Measurements from ENCODE around the gene NBR1.
"Not testable (repeated sequence)": the region's sequence is repeated elsewhere in the genome, so short reads cannot be mapped to it uniquely, and the experiment has no call there.

Gene NBR1

DNA sequence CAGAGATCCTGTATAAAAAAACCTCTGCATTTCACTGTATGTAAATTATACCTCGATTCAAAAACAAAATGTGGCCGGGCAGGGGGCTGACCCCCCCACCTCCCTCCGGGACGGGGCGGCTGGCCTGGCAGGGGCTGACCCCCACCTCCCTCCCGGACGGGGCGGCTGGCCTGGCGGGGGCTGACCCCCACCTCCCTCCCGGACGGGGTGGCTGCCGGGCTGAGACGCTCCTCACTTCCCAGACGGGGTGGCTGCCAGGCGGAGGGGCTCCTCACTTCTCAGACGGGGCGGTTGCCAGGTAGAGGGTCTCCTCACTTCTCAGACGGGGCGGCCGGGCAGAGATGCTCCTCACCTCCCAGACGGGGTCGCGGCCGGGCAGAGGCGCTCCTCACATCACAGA is 11.8 kb upstream of the NBR1 start:
- not testable (repeated sequence) for DNase-seq (ENCODE audit: low spot score)

DNA sequence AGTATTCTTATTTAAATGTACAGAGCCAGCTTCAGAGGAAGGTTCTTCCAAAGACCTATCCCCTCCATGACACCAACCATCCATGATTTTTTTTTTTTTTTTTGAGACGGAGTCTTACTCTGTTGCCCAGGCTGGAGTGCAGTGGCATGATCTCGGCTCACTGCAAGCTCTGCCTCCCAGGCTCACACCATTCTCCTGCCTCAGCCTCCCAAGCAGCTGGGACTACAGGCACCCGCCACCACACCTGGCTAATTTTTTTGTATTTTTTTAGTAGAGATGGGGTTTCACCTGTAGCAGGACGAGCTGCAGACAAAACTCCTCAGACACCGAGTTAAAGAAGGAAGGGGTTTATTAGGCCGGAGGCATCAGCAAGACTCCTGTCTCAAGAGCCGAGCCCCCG is 11.1 kb upstream of the NBR1 start:
- not testable (repeated sequence) for DNase-seq (ENCODE audit: low spot score)

DNA sequence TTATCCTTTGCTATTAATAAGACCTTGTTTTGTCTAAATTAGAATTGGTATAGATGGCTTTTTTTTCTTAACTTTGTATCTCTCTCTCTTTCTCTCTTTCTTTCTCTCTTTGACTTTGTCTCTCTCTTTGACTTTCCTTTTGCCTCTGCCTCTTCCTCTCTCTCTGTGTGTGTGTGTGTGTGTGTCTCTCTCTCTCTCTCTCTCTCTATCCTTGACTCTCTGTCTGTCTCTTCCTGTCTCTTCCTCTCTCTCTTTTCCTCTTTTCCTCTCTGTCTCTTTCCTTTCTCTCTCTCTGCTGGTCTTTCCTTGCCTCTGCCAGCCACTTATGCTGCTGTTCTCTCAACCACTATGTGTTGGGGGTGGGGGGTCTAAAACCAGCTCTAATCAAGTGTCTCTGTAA is 5.0 kb upstream of the NBR1 start:
- not testable (repeated sequence) for DNase-seq (ENCODE audit: low spot score)

DNA sequence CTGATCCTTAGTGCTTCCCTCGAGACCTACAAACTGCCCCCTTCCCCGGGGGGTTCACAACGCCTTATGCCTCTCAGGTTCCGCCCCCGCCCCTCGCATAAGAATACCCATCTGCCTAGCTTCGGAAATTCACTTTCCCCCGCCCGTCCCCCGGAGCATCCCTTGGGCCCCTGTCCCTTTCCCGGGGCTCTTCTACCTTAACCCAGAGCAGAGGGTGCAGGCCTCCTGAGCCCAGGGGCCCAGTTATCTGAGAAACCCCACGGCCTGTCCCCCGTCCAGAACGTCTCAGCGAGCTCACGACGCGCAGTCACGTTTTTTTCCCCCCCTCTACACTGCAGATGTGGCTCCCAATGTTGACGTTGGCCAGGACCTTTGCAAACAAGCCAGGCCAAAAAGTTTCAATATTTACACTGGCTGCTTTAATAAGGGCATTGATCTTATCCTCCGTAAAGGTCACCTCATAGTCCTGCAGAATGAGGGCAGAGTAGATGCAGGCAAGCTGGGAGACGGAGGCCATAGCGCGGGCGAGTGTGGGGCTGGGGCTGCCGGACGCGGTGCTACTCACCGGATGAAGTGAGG is 1.4 kb upstream of the NBR1 start:
- peak; percentile 2 for DNase-seq (ENCODE audit: low spot score)

DNA sequence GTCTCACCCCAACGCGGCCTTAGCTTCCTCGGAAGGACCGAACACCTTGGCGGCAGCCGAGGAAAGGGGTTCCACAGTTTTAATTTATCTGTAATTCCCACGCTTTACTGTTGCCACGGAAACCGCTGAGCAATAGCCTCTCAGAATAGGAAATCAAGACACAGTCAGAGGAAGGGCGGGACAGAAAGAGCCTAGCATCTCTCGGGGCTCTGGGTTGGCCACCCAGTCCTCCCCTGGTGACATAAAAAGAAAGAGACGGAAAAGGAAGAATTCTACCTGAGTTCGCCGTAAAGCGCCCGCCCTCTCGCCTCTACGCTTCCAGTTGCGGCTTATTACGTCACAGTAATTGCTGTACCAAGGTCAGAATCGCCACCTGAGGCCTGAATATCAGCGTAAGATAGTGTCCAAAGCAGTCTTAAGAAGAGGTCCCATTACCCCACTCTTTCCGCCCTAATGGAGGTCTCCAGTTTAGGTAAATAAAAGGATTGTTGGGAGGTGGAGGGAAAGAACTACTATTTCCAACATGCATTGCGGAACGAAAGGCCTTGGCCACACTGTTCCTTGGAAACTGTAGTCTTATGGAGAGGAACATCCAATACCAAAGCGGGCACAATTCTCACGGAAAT is 761 bp upstream of the NBR1 start:
- peak; percentile 99 for DNase-seq (ENCODE audit: low spot score)

DNA sequence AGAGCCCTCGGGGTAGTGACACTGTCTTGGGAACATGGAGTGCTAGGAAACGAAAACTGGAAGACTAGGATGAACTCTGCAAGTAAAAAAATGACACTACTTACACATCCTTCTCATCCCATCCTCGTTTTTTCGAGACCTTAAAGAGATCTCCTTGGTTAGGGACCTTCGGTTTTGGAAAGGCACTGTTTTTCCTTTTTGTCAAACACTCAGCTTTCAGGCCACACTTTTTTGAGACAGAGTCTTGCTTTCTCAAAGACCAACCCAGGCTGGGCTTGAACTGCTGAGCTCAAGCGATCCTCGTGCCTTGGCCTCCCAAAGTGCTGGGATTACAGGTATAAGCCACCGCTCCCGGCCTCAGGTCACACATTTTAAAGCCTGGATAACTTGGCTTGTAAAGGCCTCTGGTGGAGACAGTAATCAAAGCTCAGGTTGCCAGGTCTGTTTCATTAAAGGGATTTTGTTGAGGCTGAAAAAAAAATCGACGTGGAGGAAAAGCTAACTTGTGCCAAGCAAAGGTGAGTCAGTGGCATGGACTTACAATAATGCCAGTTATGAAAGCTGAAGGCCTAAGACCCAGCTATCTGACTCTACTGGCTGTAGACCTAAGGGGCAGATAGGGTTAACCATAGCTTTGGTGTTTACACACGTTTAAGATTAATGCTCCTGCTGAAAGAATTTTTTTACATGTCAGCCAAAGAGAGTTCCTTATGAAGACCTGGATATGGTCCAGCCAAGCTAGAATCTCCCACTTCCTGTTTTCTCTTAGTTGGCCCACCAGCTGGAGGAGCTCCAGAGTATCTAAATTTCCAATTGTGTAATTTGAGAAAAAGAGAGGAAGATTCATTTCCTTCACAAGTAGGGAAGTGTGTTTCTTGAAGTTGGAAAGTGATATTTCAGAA is 823 bp downstream of the NBR1 start:
- peak; percentile 46 for DNase-seq (ENCODE audit: low spot score)

DNA sequence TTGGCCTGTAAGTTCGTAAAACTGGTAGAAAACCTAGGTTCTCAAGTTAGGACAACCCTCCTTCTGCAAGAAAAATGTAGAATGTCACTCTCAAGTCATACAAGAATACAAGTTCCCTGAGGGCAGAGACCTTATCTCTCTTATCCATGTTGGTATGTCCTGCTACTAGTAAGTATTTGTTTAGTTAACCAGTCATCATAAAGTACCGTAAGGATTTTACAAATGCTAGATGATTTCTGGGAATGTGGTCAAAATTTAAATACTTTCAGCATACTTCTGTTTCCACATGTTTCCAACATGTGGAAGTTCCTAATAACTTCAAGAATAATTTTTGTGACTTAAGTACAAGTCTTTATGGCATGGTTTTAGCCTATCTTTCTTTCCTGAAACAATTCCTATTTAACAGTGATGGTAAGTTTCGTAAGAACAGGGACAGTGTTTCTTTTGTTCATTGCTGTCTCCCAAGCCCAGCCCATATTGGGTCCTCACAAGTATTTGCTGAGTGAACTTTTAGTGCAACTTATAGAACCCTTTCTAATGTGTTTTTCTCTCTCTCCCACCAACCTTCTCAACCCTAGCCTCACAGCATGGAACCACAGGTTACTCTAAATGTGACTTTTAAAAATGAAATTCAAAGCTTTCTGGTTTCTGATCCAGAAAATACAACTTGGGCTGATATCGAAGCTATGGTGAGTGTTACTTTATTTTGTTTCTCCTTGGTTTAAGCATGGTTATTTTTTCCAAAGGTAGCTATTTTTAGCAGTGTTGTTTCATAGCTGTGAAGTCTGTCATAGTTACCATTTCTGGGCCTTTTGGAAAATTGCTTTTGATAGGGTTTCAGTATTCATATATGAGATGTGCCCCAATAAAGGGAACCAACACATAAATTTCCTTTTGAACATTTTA is 4.5 kb downstream of the NBR1 start:
- no peak for DNase-seq (ENCODE audit: low spot score)

DNA sequence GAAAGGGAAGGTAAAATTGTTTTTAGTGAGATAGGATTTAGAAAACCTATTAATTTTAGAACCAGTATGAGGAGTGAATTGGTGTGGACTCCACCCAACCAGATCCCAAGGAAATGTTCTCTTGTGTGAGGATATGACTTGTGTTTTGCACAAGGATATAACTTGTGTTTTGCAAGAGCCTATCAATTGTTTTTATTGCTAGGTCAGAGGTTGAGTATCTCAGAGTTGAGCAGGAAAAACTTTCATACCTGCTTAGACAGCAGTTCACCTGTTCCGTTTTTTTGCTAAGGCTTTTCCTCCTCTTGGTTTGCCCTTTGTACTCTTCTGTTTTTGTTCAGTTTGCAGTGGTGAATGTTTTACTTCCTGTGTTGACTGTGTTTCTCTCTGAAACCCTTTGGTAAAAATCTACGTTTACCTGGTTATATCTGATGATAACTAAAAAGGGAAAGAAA is 5.1 kb downstream of the NBR1 start:
- DNase-seq (ENCODE audit: low spot score) = no peak

DNA sequence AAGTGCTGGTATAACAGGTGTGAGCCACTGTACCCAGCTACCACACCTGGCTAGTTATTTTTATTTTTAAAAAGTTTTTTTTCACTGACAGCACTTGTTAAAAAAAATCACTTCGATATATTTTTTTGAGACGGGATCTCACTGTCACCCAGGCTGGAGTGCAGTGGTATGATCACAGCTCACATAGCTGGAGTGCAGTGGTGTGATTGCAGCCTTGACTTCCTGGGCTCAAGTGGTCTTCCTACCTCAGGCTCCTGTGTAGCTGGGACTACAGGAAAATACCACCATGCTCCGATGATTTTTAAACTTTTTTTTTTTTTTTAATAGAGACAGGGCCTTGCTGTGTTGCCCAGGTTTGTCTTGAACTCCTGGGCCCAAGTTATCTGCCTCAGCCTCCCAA is 12.9 kb downstream of the NBR1 start:
- no peak for DNase-seq (ENCODE audit: low spot score)

DNA sequence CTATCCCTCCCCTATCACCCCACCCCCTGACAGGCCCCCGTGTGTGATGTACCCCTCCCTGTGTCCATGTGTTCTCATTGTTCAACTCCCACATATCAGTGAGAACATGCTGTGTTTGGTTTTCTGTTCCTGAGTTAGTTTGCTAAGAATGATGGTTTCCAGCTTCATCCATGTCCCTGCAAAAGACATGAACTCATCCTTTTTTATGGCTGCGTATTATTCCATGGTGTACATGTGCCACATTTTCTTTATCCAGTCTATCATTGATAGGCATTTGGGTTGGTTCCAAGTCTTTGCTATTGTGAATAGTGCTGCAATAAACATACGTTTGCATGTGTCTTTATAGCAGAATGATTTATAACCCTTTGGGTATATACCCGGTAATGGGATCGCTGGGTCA is 15.6 kb downstream of the NBR1 start:
- DNase-seq (ENCODE audit: low spot score) = not testable (repeated sequence)

DNA sequence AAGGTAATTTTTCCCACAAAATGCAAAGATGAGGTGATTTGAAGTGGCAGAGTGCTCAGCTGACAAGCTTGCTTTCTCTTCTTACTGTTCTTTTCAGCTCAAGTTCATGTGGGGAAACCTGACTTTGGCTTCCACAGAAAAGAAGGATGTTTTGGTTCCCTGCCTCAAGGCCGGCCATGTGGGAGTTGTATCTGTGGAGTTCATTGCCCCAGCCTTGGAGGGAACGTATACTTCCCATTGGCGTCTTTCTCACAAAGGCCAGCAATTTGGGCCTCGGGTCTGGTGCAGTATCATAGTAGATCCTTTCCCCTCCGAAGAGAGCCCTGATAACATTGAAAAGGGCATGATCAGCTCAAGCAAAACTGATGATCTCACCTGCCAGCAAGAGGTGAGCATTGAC is 22.2 kb downstream of the NBR1 start:
- no peak for DNase-seq (ENCODE audit: low spot score)

DNA sequence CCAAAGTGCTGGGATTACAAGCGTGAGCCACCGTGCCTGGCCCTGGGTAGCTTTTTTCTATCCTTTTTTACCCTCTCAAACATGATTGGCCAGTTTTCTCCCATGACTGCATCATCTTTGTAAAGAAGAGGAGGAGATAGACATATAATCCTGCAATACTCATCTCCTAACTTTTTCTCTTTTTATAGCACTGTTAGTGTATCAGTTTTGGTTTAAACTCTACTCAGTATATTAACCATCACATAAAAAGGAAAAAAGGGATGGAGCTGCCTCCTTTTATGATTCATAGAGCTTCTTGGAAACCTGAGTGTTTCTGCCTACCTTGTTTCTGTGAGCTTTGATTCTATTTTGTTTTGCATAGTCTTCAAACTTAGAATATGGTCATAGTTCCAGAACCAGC is 28.6 kb downstream of the NBR1 start:
- no peak for DNase-seq (ENCODE audit: low spot score)

DNA sequence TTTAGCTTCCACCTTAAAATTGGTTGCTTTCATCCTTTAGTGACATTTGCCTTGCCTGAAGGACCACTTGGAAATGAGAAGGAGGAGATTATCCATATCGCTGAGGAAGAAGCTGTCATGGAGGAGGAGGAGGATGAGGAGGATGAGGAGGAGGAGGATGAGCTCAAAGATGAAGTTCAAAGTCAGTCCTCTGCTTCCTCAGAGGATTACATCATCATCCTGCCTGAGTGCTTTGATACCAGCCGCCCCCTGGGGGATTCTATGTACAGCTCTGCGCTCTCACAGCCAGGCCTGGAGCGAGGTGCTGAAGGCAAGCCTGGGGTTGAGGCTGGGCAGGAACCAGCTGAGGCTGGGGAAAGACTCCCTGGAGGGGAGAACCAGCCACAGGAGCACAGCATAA is 29.1 kb downstream of the NBR1 start:
- DNase-seq (ENCODE audit: low spot score) = no peak

DNA sequence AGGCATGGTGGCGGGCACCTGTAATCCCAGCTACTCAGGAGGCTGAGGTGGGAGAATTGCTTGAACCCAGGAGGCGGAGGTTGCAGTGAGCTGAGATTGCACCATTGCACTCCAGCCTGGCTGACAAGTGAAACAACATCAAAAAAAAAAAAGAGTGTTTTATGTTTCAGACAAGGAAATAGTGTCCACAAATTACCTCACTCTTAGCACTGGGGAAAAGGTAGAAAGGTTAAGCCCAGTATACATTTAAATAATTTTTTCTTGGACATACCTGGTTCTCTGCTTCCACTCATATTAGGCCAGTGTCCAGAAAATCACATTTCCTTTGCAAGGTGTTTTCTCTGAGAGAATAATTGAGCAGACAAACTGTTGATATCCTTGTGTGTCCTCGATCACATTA is 32.0 kb downstream of the NBR1 start:
- not testable (repeated sequence) for DNase-seq (ENCODE audit: low spot score)

DNA sequence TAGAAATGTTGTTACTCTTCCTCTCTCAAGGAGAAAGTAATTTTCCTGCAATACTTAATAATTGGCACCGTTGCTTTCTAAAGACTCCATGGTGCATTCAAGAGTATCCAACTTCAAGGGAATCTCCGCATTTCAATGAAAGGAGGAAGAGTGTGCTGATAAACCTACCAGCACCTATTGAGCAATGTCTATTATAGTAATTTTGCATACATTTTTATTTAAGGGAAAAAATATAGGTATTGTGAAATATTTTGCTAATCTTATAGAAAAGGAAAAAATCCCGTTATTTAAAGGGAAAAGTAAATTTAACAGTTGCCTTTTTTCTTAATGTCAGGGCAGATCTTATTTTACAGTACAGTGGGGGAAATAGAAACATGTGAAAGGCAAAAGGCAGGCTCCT is 39.6 kb downstream of the NBR1 start:
- no peak for DNase-seq (ENCODE audit: low spot score)

DNA sequence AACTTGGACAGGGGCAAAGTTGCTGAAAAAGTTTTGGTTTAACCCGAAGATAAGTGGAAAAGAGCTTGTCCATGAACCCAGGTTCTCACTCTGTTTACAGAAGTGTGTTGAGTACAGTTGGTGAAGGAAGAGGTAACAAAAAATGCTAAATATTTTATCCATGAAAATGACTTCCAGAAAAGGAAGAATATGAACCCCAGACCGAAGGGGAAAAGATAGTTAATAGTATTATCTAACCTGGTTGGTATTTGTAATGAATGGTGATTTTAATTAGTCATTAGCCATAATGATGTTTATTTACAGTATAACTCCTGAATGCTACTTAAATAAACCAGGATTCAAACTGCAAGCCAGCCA is 40.1 kb downstream of the NBR1 start:
- DNase-seq (ENCODE audit: low spot score) = no peak

DNA sequence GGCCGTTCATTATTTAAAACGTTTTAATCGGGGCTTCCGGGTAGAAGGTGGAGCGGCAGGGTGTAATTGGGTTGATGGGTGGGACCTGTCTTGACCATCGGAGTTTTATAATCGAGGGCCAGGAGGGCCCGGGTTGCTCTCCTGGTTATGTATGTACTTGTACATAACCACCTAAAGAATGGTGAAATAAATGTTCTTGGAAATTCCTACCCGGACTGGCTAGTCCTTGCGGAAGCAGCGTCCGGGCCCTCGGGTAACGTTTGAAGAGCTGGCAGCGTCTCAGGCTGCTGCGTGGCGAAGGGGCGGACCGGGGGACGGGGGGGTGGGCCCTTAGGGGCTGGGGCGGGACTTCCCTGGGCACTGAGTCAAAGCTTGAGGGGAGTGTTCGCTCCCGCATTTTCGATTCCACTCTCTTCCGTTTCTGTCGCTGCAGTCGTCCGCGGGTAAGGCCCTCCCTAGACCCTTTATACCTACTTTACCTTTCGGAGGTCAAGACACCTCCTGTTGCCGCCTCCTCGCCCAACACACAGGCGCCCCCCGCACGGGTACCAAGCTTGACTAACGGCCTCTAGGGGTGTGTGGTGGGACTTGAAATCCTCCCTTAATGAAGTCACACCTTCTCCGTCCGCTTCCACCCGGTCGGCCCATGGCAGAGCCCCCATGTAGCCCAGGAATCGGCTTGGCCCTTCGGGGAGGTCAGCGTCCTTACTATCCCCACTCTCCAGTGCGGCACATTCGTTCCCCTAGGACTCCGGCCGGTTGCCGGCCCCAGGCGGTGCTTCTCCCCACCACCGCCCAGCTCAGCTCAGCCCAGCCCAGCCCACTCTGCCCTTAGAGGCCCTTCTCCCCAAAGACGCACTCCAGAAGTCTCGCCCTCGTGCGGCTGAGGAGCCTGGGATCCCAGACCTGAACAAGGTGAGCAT is 40.7 kb downstream of the NBR1 start, which contains the start of gene TMEM106A:
TSS of gene TMEM106A (plus strand) at position 396 of the 923 bp plus-strand sequence. CDS start 1,167 bp downstream, outside the sequence.
- no peak for DNase-seq (ENCODE audit: low spot score)

DNA sequence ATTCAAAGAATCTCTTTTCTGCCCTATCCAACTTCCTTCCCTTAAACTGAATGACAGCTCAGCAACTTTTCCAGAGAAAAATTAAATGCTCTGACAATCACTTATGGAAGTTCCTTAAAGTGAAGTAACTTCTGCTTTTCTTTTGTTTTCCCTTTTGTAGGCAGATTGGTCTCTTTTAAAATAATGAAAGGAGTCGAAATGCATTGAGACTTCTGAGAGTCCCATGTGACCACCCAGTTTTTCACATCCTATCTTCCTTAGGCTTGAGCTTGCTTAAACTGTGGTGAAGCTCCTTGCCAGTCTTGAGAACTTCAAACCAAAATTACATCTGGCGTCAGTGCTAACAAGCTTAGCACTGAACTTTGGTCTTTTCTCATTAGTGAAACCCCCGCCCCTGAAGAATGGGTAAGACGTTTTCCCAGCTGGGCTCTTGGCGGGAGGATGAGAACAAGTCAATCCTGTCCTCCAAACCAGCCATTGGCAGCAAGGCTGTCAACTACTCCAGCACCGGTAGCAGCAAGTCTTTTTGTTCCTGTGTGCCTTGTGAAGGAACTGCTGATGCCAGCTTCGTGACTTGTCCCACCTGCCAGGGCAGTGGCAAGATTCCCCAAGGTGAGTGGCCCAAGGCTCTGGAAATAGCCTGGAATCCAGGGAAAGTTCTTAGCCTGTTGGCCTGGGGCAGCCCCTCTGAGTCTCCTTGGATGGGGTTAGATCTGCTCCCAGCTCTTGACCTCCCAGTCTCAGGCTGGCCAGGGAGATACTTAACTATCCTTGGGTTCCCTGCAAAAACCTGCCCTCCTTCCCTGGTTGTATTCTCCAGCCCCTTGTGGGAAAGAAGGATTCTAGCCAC is 41.9 kb downstream of the NBR1 start:
- no peak for DNase-seq (ENCODE audit: low spot score)

DNA sequence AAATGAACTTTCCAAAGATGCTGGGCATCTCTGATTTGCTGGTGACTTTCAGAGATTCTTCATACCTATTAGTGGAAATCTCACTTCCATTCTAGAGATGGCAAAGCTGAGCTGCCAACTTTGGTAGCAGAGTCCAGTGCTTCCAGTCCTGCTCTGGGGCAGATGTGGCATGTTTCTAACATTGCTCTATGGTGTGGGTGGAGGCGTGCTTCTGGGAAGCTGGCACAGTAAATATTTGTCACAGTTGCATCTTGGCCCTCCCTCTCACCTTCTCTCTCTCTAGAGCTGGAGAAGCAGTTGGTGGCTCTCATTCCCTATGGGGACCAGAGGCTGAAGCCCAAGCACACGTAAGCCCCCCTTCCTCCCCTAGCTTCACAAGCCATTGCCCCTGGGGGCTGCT is 42.5 kb downstream of the NBR1 start:
- DNase-seq (ENCODE audit: low spot score) = no peak

DNA sequence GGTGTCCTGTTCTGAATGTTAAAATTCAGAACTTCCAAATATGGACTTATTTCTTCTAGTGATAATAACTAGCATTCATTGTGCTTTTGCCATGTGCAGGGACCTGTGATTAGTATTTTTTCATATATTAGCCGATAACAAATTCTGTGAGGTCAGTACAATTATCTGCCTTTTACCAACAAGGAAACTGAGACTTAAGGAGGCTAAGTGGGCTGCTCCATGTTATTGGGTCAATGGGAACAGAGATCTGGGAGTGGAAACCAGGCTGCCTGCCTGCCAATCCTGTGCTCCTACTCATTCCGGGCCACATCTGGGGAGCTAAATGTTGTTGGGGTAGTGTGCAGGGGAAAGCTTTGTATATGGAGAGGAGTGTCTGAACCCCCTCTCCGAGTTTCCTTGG is 44.3 kb downstream of the NBR1 start:
- DNase-seq (ENCODE audit: low spot score) = no peak

Measured in cerebellar cortex (tissue), 1 donor.